NOMO-1 treated with DMSO at 0.1 percent for 48 hours (cell line): ENCODE results near the gene VAMP7.
"Not testable (repeated sequence)": the region's sequence is repeated elsewhere in the genome, so short reads cannot be mapped to it uniquely, and the experiment has no call there.

Experiments used
- DNase-seq: peaks from one replicate; lab custom pipeline; 2025; ENCODE audit not compliant: unreplicated experiment; lab: John Stamatoyannopoulos, UW

VAMP7 gene

GRCh38 chrX:155986995-155987394 lies 105.8 kb downstream of the VAMP7 start:
- DNase-seq, result not testable (repeated sequence)

- DNase-seq, result no peak
Observed at GRCh38 chrX:155988859-155989258, 107.7 kb downstream of the VAMP7 start.
